CD14-positive monocyte (primary cell): Measurements from ENCODE around the gene ZNF599. TPM values are rescaled to one million over a fixed set of nuclear protein-coding genes. Genes with fewer than 3 reads are reported as not detected.

Source experiments
- DNase-seq, 3 donors: peaks; one replicate each; pipeline ENCODE4 v3.0.0-alpha.2; 2011 to 2022
- H2AFZ ChIP-seq: 2 replicates; pipeline ENCODE4 v1.6.0; 2012; ENCODE audit warnings: mild to moderate bottlenecking, low read depth, low read length, inconsistent platforms; ENCODE audit not compliant: insufficient read depth, poor library complexity, severe bottlenecking
- H3K27ac ChIP-seq, 2 donors: 1 replicate in 1 of 2; 2 replicates in 1 of 2; pipeline ENCODE4 v1.5.1; 2012 to 2013; ENCODE audit warnings: low read length in 2 of 2, control low read depth in 1 of 2, inconsistent platforms in 1 of 2, low read depth in 1 of 2, mild to moderate bottlenecking in 1 of 2
- H3K27me3 ChIP-seq, 2 donors: one replicate each; pipeline versions ENCODE4 v1.6.0 to v1.6.1; 2011 to 2013; ENCODE audit warnings: low read length in 2 of 2; ENCODE audit not compliant: control insufficient read depth in 2 of 2, insufficient read depth in 2 of 2
- H3K36me3 ChIP-seq, 2 donors: replicated peaks in 1 of 2; 1 replicate in 1 of 2; 2 replicates in 1 of 2; pipeline versions ENCODE4 v1.5.1 to v1.6.1; 2012 to 2013; ENCODE audit warnings: low read length in 2 of 2, control low read depth in 1 of 2, inconsistent platforms in 1 of 2, mild to moderate bottlenecking in 1 of 2; ENCODE audit not compliant: insufficient read depth in 2 of 2, control insufficient read depth in 1 of 2
- H3K4me1 ChIP-seq, 2 donors: 1 replicate in 1 of 2; 2 replicates in 1 of 2; pipeline versions ENCODE4 v1.5.1 to v1.6.1; 2012 to 2013; ENCODE audit warnings: low read length in 2 of 2, control low read depth in 1 of 2, inconsistent platforms in 1 of 2, mild to moderate bottlenecking in 1 of 2, moderate library complexity in 1 of 2; ENCODE audit not compliant: insufficient read depth in 2 of 2, control insufficient read depth in 1 of 2
- H3K4me2 ChIP-seq: replicated peaks from 2 replicates; pipeline ENCODE3; 2012; ENCODE audit warnings: low read length, moderate library complexity, mild to moderate bottlenecking; ENCODE audit not compliant: poor library complexity, severe bottlenecking; ENCODE audit errors: extremely low read depth
- H3K4me3 ChIP-seq, 3 experiments: fragments of 200-600 bp in 1 of 3; sonication (generic) in 1 of 3; replicated peaks in 1 of 3; 1 replicate in 2 of 3; 2 replicates in 1 of 3; pipeline ENCODE4 v1.5.1; 2011 to 2013; ENCODE audit warnings: low read length in 3 of 3, mild to moderate bottlenecking in 3 of 3, control low read depth in 2 of 3, low read depth in 2 of 3, inconsistent platforms in 1 of 3, moderate library complexity in 1 of 3
- H3K79me2 ChIP-seq: 2 replicates; pipeline ENCODE4 v1.6.0; 2012; ENCODE audit warnings: mild to moderate bottlenecking, control low read depth, inconsistent platforms, low read length, moderate library complexity; ENCODE audit not compliant: insufficient read depth
- H3K9ac ChIP-seq: 2 replicates; pipeline ENCODE4 v1.6.0; 2017; ENCODE audit warnings: low read length, mild to moderate bottlenecking; ENCODE audit not compliant: insufficient read depth, poor library complexity, severe bottlenecking
- H3K9me3 ChIP-seq, 2 donors: replicated peaks in 1 of 2; 1 replicate in 1 of 2; 2 replicates in 1 of 2; pipeline versions ENCODE4 v1.5.1 to v1.6.1; 2012 to 2013; ENCODE audit warnings: low read length in 2 of 2, control low read depth in 1 of 2; ENCODE audit not compliant: control insufficient read depth in 1 of 2, insufficient read depth in 1 of 2
- H4K20me1 ChIP-seq: 2 replicates; pipeline ENCODE4 v1.6.0; 2012; ENCODE audit warnings: mild to moderate bottlenecking, low read length, control low read depth, moderate library complexity; ENCODE audit not compliant: insufficient read depth
- H3K27ac Mint-ChIP-seq, 7 donors: one replicate each; pipeline ENCODE4 v1.8.0; 2020; ENCODE audit warnings: mild to moderate bottlenecking in 7 of 7, mixed read lengths in 7 of 7, moderate library complexity in 6 of 7, inconsistent platforms in 2 of 7
- H3K27me3 Mint-ChIP-seq, 3 donors: one replicate each; pipeline ENCODE4 v1.8.0; 2021 to 2022; ENCODE audit warnings: low read depth in 3 of 3, mild to moderate bottlenecking in 3 of 3, mixed read lengths in 3 of 3, moderate library complexity in 3 of 3, inconsistent platforms in 1 of 3
- H3K36me3 Mint-ChIP-seq, 2 donors: one replicate each; pipeline ENCODE4 v1.8.0; 2020; ENCODE audit warnings: mixed read lengths in 2 of 2, inconsistent platforms in 1 of 2, mild to moderate bottlenecking in 1 of 2
- H3K4me1 Mint-ChIP-seq: one replicate; pipeline ENCODE4 v1.8.0; 2020; ENCODE audit warnings: mild to moderate bottlenecking, mixed read lengths
- H3K4me3 Mint-ChIP-seq, 2 donors: one replicate each; pipeline ENCODE4 v1.8.0; 2020; ENCODE audit warnings: mild to moderate bottlenecking in 2 of 2, mixed read lengths in 2 of 2, moderate library complexity in 1 of 2
- H3K9me3 Mint-ChIP-seq, 7 donors: one replicate each; pipeline ENCODE4 v1.8.0; 2020 to 2022; ENCODE audit warnings: mixed read lengths in 7 of 7, mild to moderate bottlenecking in 6 of 7, moderate library complexity in 6 of 7, inconsistent platforms in 2 of 7
- CTCF ChIP-seq: fragments of 200-600 bp; IDR thresholded peaks from one replicate; pipeline ENCODE4 v1.8.0; 2022; ENCODE audit warnings: antibody characterized with exemption, mild to moderate bottlenecking
- WGBS: methylation state at CpG from one replicate; pipeline ENCODE4 v1.1.5; 2013; ENCODE audit warnings: missing lambda C conversion rate; ENCODE audit not compliant: insufficient coverage; 5-methylcytosine and 5-hydroxymethylcytosine counted together
- intact Hi-C, 2 donors: fragments of 100-400 bp; cut with micrococcal nuclease; formaldehyde crosslinking; loops; one replicate each; pipeline versions ENCODE4 v1.15.0 to v1.15.1; 2023
- polyA plus RNA-seq, 3 donors: library from polyadenylated mRNA; depleted of rRNA in 1 of 3; unstranded in 2 of 3; stranded (reverse) in 1 of 3; fragments of 300-500 nt in 2 of 3; fragments of >200 nt in 1 of 3; fragmentation: Illumina TruSeq in 2 of 3; gene quantifications; 1 replicate in 2 of 3; 2 replicates in 1 of 3; pipeline ENCODE4 v1.2.3, GENCODE V29; 2012 to 2021

ZNF599 gene
- polyA plus RNA-seq, 3 donors = 0.85 to 0.99 (median 0.91) TPM

DNA sequence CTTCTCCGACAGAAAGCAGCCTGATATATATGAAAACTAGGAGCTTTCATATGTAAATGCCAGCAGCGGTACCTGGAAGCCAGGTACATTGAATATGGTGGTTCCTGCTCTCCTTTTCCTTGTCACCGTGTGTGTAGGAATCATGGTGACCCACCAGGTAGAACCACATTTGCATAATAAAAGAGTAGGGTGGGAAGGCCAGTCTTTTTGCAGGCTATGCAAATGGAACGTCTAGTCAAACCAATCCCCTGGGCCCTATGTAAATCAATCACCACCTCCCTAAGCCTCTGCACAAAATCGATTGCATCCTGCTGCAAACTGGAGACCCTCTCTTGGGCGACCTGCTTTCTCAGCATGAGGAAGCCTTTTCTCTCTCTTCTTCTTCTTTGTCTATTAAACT, 61.1 kb downstream of the ZNF599 start:
- no peaks in the 10 kb centered on the region for H3K36me3 Mint-ChIP-seq
- Histone ChIP-seq H2AFZ (no peak overlapping the region), H3K4me2 (no peak overlapping the region), H3K79me2 (no peaks in the 10 kb centered on the region), H3K4me3 (no peak overlapping the region), H3K9ac (no peak overlapping the region), H3K27me3 (no peaks in the 10 kb centered on the region), H3K27ac (no peak overlapping the region), H3K4me1 (no peaks in the 10 kb centered on the region), H3K9me3 (peaks cover 27 to 55% of the 10 kb centered on the region in 2 donors), H4K20me1 (no peaks in the 10 kb centered on the region), H3K36me3 (no peaks in the 10 kb centered on the region)
- peaks cover 27 to 54% (median 37%) of the 10 kb centered on the region in 7 donors for H3K9me3 Mint-ChIP-seq
- intact Hi-C loops = loop anchor here (1.0 to 5.0 kb wide), 3 partner anchors 73 to 210 kb away; no protein-coding TSS in a partner anchor
- 95% methylated on average over 2 of the region's 6 CpGs for WGBS
- no peaks in the 10 kb centered on the region for H3K4me1 Mint-ChIP-seq
- peaks cover 0 to 9% (median 3%) of the 10 kb centered on the region in 3 donors for H3K27me3 Mint-ChIP-seq
- no peak overlapping the region for H3K4me3 Mint-ChIP-seq
- no peak for TF ChIP-seq CTCF
- no peak for DNase-seq
- H3K27ac Mint-ChIP-seq = no peak overlapping the region

Other genes starting within 250 kb of the ZNF599 start
- under 1 TPM in 1 of 3 donors, not detected in 2; 0.05 TPM for gene SCGB2B2, start 96.1 kb downstream of the ZNF599 start, polyA plus RNA-seq
- gene ZNF302, start 95.5 kb downstream of the ZNF599 start, polyA plus RNA-seq = 1 to 10 TPM; 3.2 to 9.0 (median 4.4) TPM
- gene ZNF181, start 39.0 kb downstream of the ZNF599 start, polyA plus RNA-seq = 1 to 10 TPM; 2.3 to 5.7 (median 3.0) TPM
- gene ZNF30, start 153.7 kb upstream of the ZNF599 start, polyA plus RNA-seq = 1 to 10 TPM in 1 of 3 donors, under 1 TPM in 2; 0.13 to 1.7 (median 0.29) TPM
- gene ZNF792, start 191.0 kb upstream of the ZNF599 start, polyA plus RNA-seq = 1 to 10 TPM; 1.3 to 3.3 (median 1.7) TPM
- gene GRAMD1A, start 227.1 kb upstream of the ZNF599 start, polyA plus RNA-seq = 10 to 100 TPM in 2 of 3 donors, 1 to 10 TPM in 1; 9.3 to 73.9 (median 15.1) TPM